ENCODE data around the gene KCNK6.

The KCNK6 gene

DNA sequence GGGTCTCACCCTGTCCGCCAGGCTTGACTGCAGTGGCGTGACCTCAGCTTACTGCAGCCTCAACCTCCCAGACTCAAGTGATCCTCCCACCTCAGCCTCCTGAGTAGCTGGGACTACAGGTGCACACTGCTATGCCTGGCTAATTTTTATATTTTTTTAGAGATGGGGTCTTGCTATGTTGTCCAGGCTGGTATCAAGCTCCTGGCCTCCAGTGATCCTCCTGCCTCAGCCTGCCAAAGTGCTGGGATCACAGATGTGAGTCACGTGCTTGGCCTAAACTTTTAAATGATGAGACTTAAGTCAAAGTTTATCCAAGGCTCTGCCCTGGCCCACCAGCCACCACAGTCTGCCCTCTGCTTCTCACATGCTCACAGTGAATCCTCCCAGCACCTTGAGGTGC, 13.4 kb upstream of the KCNK6 start:
- peaks cover 18% of the 10 kb centered on the region for H3K36me3 ChIP-seq (ENCODE audit: insufficient read depth, low read length)
- H3K27ac ChIP-seq (ENCODE audit: low read depth, low read length, poor library complexity, severe bottlenecking): no peak overlapping the region
- TF ChIP-seq, protein P1, sequence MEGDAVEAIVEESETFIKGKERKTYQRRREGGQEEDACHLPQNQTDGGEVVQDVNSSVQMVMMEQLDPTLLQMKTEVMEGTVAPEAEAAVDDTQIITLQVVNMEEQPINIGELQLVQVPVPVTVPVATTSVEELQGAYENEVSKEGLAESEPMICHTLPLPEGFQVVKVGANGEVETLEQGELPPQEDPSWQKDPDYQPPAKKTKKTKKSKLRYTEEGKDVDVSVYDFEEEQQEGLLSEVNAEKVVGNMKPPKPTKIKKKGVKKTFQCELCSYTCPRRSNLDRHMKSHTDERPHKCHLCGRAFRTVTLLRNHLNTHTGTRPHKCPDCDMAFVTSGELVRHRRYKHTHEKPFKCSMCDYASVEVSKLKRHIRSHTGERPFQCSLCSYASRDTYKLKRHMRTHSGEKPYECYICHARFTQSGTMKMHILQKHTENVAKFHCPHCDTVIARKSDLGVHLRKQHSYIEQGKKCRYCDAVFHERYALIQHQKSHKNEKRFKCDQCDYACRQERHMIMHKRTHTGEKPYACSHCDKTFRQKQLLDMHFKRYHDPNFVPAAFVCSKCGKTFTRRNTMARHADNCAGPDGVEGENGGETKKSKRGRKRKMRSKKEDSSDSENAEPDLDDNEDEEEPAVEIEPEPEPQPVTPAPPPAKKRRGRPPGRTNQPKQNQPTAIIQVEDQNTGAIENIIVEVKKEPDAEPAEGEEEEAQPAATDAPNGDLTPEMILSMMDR (IDR thresholded peaks at IDR 0.05; ENCODE audit: low read length): no peak
- no peak for TF ChIP-seq EZH2 (IDR thresholded peaks at IDR 0.05; ENCODE audit: borderline replicate concordance, low read length)

DNA sequence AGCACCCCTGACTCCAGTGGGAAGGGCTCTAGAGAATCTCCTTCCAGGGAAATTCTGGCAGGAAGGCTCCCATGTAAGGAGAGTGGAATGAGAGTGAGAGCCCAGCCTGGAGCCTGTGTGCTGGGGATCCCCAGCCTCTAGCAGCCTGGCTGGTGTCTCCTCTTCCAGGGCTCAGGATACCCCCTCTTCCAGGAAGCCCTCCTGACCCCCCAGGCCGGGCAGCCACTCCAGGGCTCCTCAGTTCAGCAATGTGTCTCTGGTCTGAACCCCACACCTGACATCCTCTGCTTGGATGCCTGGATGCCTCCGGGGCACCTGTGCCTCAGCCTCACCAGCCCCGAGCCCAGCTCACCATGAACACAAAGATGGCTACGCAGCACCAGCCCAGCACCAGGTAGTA, 12.6 kb upstream of the KCNK6 start:
- no peak overlapping the region for H2AFZ ChIP-seq (ENCODE audit: low read length)
- H3K9me3 ChIP-seq (ENCODE audit: low read length): no peaks in the 10 kb centered on the region
- no peak overlapping the region for H3K4me3 ChIP-seq (ENCODE audit: low read depth, low read length, poor library complexity, severe bottlenecking)
- no peak overlapping the region for H3K4me2 ChIP-seq (ENCODE audit: low read length)
- H3F3A ChIP-seq (ENCODE audit: insufficient read depth, low read length): no peaks in the 10 kb centered on the region
- H3K9ac ChIP-seq (ENCODE audit: low read length): no peak overlapping the region
- no peak overlapping the region for H3K27ac ChIP-seq (ENCODE audit: low read depth, low read length, poor library complexity, severe bottlenecking)
- no peaks in the 10 kb centered on the region for H3K9me2 ChIP-seq (ENCODE audit: low read depth, low read length)
- H3K27me3 ChIP-seq (ENCODE audit: insufficient read depth, low read length): no peaks in the 10 kb centered on the region
- no peaks in the 10 kb centered on the region for H3K4me1 ChIP-seq (ENCODE audit: insufficient read depth, low read length, severe bottlenecking)
- peaks cover 18% of the 10 kb centered on the region for H3K36me3 ChIP-seq (ENCODE audit: insufficient read depth, low read length)
- no peaks in the 10 kb centered on the region for H4K20me1 ChIP-seq (ENCODE audit: insufficient read depth, low read length)
- no peak for TF ChIP-seq EZH2 (IDR thresholded peaks at IDR 0.05; ENCODE audit: borderline replicate concordance, low read length)
- TF ChIP-seq, protein P1 (IDR thresholded peaks at IDR 0.05; ENCODE audit: low read length): no peak
- H3K79me2 ChIP-seq (ENCODE audit: insufficient read depth, low read length): no peaks in the 10 kb centered on the region

More for the DNA sequence above, 13.4 kb upstream of the KCNK6 start:
- no peaks in the 10 kb centered on the region for H3K9me2 ChIP-seq (ENCODE audit: low read depth, low read length)
- H3K4me3 ChIP-seq (ENCODE audit: low read depth, low read length, poor library complexity, severe bottlenecking): no peak overlapping the region
- no peaks in the 10 kb centered on the region for H3F3A ChIP-seq (ENCODE audit: insufficient read depth, low read length)
- no peak overlapping the region for H3K9ac ChIP-seq (ENCODE audit: low read length)
- H3K27me3 ChIP-seq (ENCODE audit: insufficient read depth, low read length): no peaks in the 10 kb centered on the region
- no peaks in the 10 kb centered on the region for H4K20me1 ChIP-seq (ENCODE audit: insufficient read depth, low read length)
- H3K4me1 ChIP-seq (ENCODE audit: insufficient read depth, low read length, severe bottlenecking): no peaks in the 10 kb centered on the region
- H2AFZ ChIP-seq (ENCODE audit: low read length): no peak overlapping the region
- no peaks in the 10 kb centered on the region for H3K79me2 ChIP-seq (ENCODE audit: insufficient read depth, low read length)
- no peak overlapping the region for H3K4me2 ChIP-seq (ENCODE audit: low read length)
- no peaks in the 10 kb centered on the region for H3K9me3 ChIP-seq (ENCODE audit: low read length)

DNA sequence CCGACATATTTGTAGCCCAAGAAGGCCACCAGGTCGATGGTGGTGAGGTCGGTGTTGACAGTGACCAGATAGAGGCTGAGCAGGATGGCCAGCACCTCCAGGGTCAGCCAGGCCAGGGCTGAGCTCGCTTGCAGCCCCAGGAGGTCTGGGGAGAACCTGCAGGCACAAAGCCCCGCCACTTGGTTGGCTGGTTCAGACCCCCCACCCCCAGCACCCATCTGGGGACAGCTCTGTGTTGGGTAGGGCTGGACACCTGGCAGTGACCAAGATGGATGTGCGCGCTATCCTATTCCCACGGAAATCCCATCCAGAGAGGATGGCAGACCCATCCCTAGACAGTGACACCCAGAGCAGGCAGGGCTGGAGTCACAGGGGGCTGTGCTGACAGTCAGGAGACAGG, 12.0 kb upstream of the KCNK6 start:
- Histone ChIP-seq H3K9me3 (ENCODE audit: low read length) (no peaks in the 10 kb centered on the region), H3K36me3 (ENCODE audit: insufficient read depth, low read length) (peaks cover 18% of the 10 kb centered on the region), H3K27me3 (ENCODE audit: insufficient read depth, low read length) (no peaks in the 10 kb centered on the region), H2AFZ (ENCODE audit: low read length) (no peak overlapping the region), H3K4me2 (ENCODE audit: low read length) (no peak overlapping the region), H3K79me2 (ENCODE audit: insufficient read depth, low read length) (no peaks in the 10 kb centered on the region), H4K20me1 (ENCODE audit: insufficient read depth, low read length) (no peaks in the 10 kb centered on the region), H3F3A (ENCODE audit: insufficient read depth, low read length) (no peaks in the 10 kb centered on the region), H3K4me1 (ENCODE audit: insufficient read depth, low read length, severe bottlenecking) (peaks cover under 1% of the 10 kb centered on the region), H3K4me3 (ENCODE audit: low read depth, low read length, poor library complexity, severe bottlenecking) (no peak overlapping the region), H3K9me2 (ENCODE audit: low read depth, low read length) (no peaks in the 10 kb centered on the region), H3K9ac (ENCODE audit: low read length) (no peak overlapping the region), H3K27ac (ENCODE audit: low read depth, low read length, poor library complexity, severe bottlenecking) (no peak overlapping the region)
- TF ChIP-seq, protein P1 (IDR thresholded peaks at IDR 0.05; ENCODE audit: low read length): no peak
- no peak for TF ChIP-seq EZH2 (IDR thresholded peaks at IDR 0.05; ENCODE audit: borderline replicate concordance, low read length)
